ENCODE data around the gene TDRD5.
"Not testable (repeated sequence)": the region's sequence is repeated elsewhere in the genome, so short reads cannot be mapped to it uniquely, and the experiment has no call there.

TDRD5 gene

GRCh38 chr1:179612361-179612760 is 20.7 kb downstream of the TDRD5 start:
- H3K27ac ChIP-seq (ENCODE audit: low read depth, low read length) = no peak overlapping the region
- no peaks in the 10 kb centered on the region for H3K27me3 ChIP-seq (ENCODE audit: control insufficient read depth, insufficient read depth, low read length)
- no peaks in the 10 kb centered on the region for H3K36me3 ChIP-seq (ENCODE audit: control insufficient read depth, insufficient read depth, low read length)
- no peaks in the 10 kb centered on the region for H3K9me3 ChIP-seq (ENCODE audit: control insufficient read depth, insufficient read depth, low read length)
- H3K4me3 ChIP-seq (ENCODE audit: low read depth, low read length) = no peak overlapping the region
- H3K4me1 ChIP-seq (ENCODE audit: control insufficient read depth, insufficient read depth, low read length) = no peaks in the 10 kb centered on the region
- H3K9ac ChIP-seq (ENCODE audit: low read depth, low read length) = no peak overlapping the region

GRCh38 chr1:179630719-179631118 is 39.1 kb downstream of the TDRD5 start:
- no peaks in the 10 kb centered on the region for H3K27me3 ChIP-seq (ENCODE audit: control insufficient read depth, insufficient read depth, low read length)
- H3K9me3 ChIP-seq (ENCODE audit: control insufficient read depth, insufficient read depth, low read length) = no peaks in the 10 kb centered on the region
- no peak overlapping the region for H3K4me3 ChIP-seq (ENCODE audit: low read depth, low read length)
- no peaks in the 10 kb centered on the region for H3K4me1 ChIP-seq (ENCODE audit: control insufficient read depth, insufficient read depth, low read length)
- no peak overlapping the region for H3K27ac ChIP-seq (ENCODE audit: low read depth, low read length)
- H3K9ac ChIP-seq (ENCODE audit: low read depth, low read length) = no peak overlapping the region
- H3K36me3 ChIP-seq (ENCODE audit: control insufficient read depth, insufficient read depth, low read length) = no peaks in the 10 kb centered on the region

GRCh38 chr1:179632868-179633267 is 41.2 kb downstream of the TDRD5 start:
- no peaks in the 10 kb centered on the region for H3K36me3 ChIP-seq (ENCODE audit: control insufficient read depth, insufficient read depth, low read length)
- no peak overlapping the region for H3K4me3 ChIP-seq (ENCODE audit: low read depth, low read length)
- H3K27ac ChIP-seq (ENCODE audit: low read depth, low read length) = no peak overlapping the region
- H3K4me1 ChIP-seq (ENCODE audit: control insufficient read depth, insufficient read depth, low read length) = no peaks in the 10 kb centered on the region
- H3K9me3 ChIP-seq (ENCODE audit: control insufficient read depth, insufficient read depth, low read length) = no peaks in the 10 kb centered on the region
- no peak overlapping the region for H3K9ac ChIP-seq (ENCODE audit: low read depth, low read length)
- no peaks in the 10 kb centered on the region for H3K27me3 ChIP-seq (ENCODE audit: control insufficient read depth, insufficient read depth, low read length)

- H3K27ac ChIP-seq (ENCODE audit: low read depth, low read length) = no peak overlapping the region
- no peaks in the 10 kb centered on the region for H3K4me1 ChIP-seq (ENCODE audit: control insufficient read depth, insufficient read depth, low read length)
- H3K27me3 ChIP-seq (ENCODE audit: control insufficient read depth, insufficient read depth, low read length) = no peaks in the 10 kb centered on the region
- no peak overlapping the region for H3K4me3 ChIP-seq (ENCODE audit: low read depth, low read length)
- H3K36me3 ChIP-seq (ENCODE audit: control insufficient read depth, insufficient read depth, low read length) = no peaks in the 10 kb centered on the region
- no peak overlapping the region for H3K9ac ChIP-seq (ENCODE audit: low read depth, low read length)
- no peaks in the 10 kb centered on the region for H3K9me3 ChIP-seq (ENCODE audit: control insufficient read depth, insufficient read depth, low read length)
These were observed 45.7 kb downstream of the TDRD5 start for GRCh38 chr1:179637211-179637860.

- Histone ChIP-seq H3K9me3 (ENCODE audit: control insufficient read depth, insufficient read depth, low read length) (no peaks in the 10 kb centered on the region), H3K27ac (ENCODE audit: low read depth, low read length) (no peak overlapping the region), H3K4me1 (ENCODE audit: control insufficient read depth, insufficient read depth, low read length) (no peaks in the 10 kb centered on the region), H3K9ac (ENCODE audit: low read depth, low read length) (no peak overlapping the region), H3K36me3 (ENCODE audit: control insufficient read depth, insufficient read depth, low read length) (no peaks in the 10 kb centered on the region), H3K27me3 (ENCODE audit: control insufficient read depth, insufficient read depth, low read length) (no peaks in the 10 kb centered on the region), H3K4me3 (ENCODE audit: low read depth, low read length) (no peak overlapping the region)
These were observed 69.4 kb downstream of the TDRD5 start for GRCh38 chr1:179661018-179661417.

GRCh38 chr1:179663810-179664209 is 72.2 kb downstream of the TDRD5 start:
- Histone ChIP-seq H3K9me3 (ENCODE audit: control insufficient read depth, insufficient read depth, low read length) (no peaks in the 10 kb centered on the region), H3K27me3 (ENCODE audit: control insufficient read depth, insufficient read depth, low read length) (no peaks in the 10 kb centered on the region), H3K27ac (ENCODE audit: low read depth, low read length) (no peak overlapping the region), H3K9ac (ENCODE audit: low read depth, low read length) (no peak overlapping the region), H3K36me3 (ENCODE audit: control insufficient read depth, insufficient read depth, low read length) (no peaks in the 10 kb centered on the region), H3K4me3 (ENCODE audit: low read depth, low read length) (no peak overlapping the region), H3K4me1 (ENCODE audit: control insufficient read depth, insufficient read depth, low read length) (no peaks in the 10 kb centered on the region)

- no peak overlapping the region for H3K27ac ChIP-seq (ENCODE audit: low read depth, low read length)
- H3K9ac ChIP-seq (ENCODE audit: low read depth, low read length) = no peak overlapping the region
- H3K9me3 ChIP-seq (ENCODE audit: control insufficient read depth, insufficient read depth, low read length) = no peaks in the 10 kb centered on the region
- no peak overlapping the region for H3K4me3 ChIP-seq (ENCODE audit: low read depth, low read length)
- H3K36me3 ChIP-seq (ENCODE audit: control insufficient read depth, insufficient read depth, low read length) = no peaks in the 10 kb centered on the region
- H3K27me3 ChIP-seq (ENCODE audit: control insufficient read depth, insufficient read depth, low read length) = no peaks in the 10 kb centered on the region
- H3K4me1 ChIP-seq (ENCODE audit: control insufficient read depth, insufficient read depth, low read length) = no peaks in the 10 kb centered on the region
These were observed 86.2 kb downstream of the TDRD5 start for GRCh38 chr1:179677882-179678281.

GRCh38 chr1:179694530-179694929 is 102.9 kb downstream of the TDRD5 start:
- H3K4me3 ChIP-seq (ENCODE audit: low read depth, low read length); H3K36me3 ChIP-seq (ENCODE audit: control insufficient read depth, insufficient read depth, low read length); H3K27ac ChIP-seq (ENCODE audit: low read depth, low read length); H3K9ac ChIP-seq (ENCODE audit: low read depth, low read length); H3K4me1 ChIP-seq (ENCODE audit: control insufficient read depth, insufficient read depth, low read length); H3K9me3 ChIP-seq (ENCODE audit: control insufficient read depth, insufficient read depth, low read length); H3K27me3 ChIP-seq (ENCODE audit: control insufficient read depth, insufficient read depth, low read length): not testable (repeated sequence)

GRCh38 chr1:179702946-179703539 is 111.4 kb downstream of the TDRD5 start:
- H3K9me3 ChIP-seq (ENCODE audit: control insufficient read depth, insufficient read depth, low read length) = no peaks in the 10 kb centered on the region
- no peak overlapping the region for H3K9ac ChIP-seq (ENCODE audit: low read depth, low read length)
- no peaks in the 10 kb centered on the region for H3K27me3 ChIP-seq (ENCODE audit: control insufficient read depth, insufficient read depth, low read length)
- H3K4me3 ChIP-seq (ENCODE audit: low read depth, low read length) = no peak overlapping the region
- H3K27ac ChIP-seq (ENCODE audit: low read depth, low read length) = peak overlapping the region; percentile 35
- H3K36me3 ChIP-seq (ENCODE audit: control insufficient read depth, insufficient read depth, low read length) = no peaks in the 10 kb centered on the region
- no peaks in the 10 kb centered on the region for H3K4me1 ChIP-seq (ENCODE audit: control insufficient read depth, insufficient read depth, low read length)

GRCh38 chr1:179706339-179706941 is 114.8 kb downstream of the TDRD5 start:
- Histone ChIP-seq H3K4me1 (ENCODE audit: control insufficient read depth, insufficient read depth, low read length) (no peaks in the 10 kb centered on the region), H3K9ac (ENCODE audit: low read depth, low read length) (no peak overlapping the region), H3K27ac (ENCODE audit: low read depth, low read length) (no peak overlapping the region), H3K27me3 (ENCODE audit: control insufficient read depth, insufficient read depth, low read length) (no peaks in the 10 kb centered on the region), H3K9me3 (ENCODE audit: control insufficient read depth, insufficient read depth, low read length) (no peaks in the 10 kb centered on the region), H3K36me3 (ENCODE audit: control insufficient read depth, insufficient read depth, low read length) (no peaks in the 10 kb centered on the region), H3K4me3 (ENCODE audit: low read depth, low read length) (no peak overlapping the region)

- H3K4me3 ChIP-seq (ENCODE audit: low read depth, low read length) = no peak overlapping the region
- no peaks in the 10 kb centered on the region for H3K4me1 ChIP-seq (ENCODE audit: control insufficient read depth, insufficient read depth, low read length)
- H3K36me3 ChIP-seq (ENCODE audit: control insufficient read depth, insufficient read depth, low read length) = no peaks in the 10 kb centered on the region
- H3K9ac ChIP-seq (ENCODE audit: low read depth, low read length) = no peak overlapping the region
- H3K27me3 ChIP-seq (ENCODE audit: control insufficient read depth, insufficient read depth, low read length) = no peaks in the 10 kb centered on the region
- no peaks in the 10 kb centered on the region for H3K9me3 ChIP-seq (ENCODE audit: control insufficient read depth, insufficient read depth, low read length)
- no peak overlapping the region for H3K27ac ChIP-seq (ENCODE audit: low read depth, low read length)
These were observed 115.8 kb downstream of the TDRD5 start for GRCh38 chr1:179707406-179707805.
